GM18526 (cell line): ENCODE measurements around the gene JPH3.

ENCODE experiments used
- POLR2A ChIP-seq: IDR thresholded peaks from 3 replicates; pipeline ENCODE4 v1.6.1; 2011; ENCODE audit not compliant: insufficient read length; ENCODE audit errors: extremely low read depth

JPH3 gene

DNA sequence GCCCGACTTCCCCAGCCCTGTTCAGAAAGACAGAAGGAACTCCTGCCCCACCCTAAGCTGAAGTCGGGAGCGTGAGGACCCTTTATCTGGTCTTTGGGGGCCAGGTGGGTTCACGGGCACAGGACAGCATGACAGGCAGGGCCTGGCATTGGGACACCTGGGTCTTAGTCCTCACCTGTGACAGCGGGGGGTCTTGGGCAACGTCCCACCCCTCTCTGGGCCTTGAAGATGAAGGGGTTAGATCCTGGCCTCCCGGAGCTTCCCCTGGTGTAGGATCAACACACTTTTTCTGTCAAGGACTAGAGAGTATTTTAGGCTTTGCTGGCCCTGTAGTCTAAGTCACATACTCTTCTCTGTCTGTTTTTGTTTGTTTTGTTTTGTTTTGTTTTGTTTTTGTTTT is 65.1 kb downstream of the JPH3 start:
- no peak for TF ChIP-seq POLR2A

DNA sequence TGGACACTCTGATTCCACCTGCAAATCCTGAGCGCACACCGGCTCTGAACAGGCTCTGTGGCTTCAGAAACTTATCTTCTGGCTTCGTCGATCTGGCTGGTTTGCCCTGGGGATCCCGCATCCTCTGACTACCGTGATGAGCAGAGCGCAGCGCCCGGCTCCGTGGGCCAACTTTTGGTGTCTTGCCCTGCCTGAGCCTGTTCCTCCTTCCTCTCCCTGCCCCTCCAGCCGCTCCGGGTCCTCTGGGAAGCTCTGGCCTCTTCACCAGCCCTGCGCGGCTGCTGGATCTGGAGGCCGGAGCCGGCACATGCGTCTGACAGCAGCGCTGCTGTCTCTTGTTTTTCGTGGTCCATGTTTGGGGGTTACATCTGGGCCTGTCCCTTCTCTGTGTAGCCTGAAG is 65.6 kb downstream of the JPH3 start:
- no peak for TF ChIP-seq POLR2A

DNA sequence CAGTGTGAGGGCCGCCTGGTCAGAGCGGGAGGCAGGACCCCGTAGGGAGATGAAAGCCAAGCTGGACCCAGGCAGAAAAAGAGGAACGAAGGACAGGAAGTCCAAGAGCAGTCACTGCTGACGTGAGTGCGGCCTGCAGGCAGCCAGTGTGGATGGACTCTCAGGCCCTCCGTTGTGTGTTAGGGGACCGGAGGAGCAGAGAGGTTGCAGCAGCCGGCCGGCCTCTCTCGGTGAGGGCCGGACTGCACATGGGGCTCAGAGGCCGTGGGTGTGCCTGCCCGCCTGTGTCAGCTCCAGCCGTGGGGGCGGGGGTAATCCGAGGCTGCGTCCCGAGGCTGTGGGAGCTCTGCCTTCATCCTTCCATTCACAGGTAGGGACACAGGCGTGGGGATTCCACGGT is 67.4 kb downstream of the JPH3 start:
- TF ChIP-seq POLR2A: no peak

DNA sequence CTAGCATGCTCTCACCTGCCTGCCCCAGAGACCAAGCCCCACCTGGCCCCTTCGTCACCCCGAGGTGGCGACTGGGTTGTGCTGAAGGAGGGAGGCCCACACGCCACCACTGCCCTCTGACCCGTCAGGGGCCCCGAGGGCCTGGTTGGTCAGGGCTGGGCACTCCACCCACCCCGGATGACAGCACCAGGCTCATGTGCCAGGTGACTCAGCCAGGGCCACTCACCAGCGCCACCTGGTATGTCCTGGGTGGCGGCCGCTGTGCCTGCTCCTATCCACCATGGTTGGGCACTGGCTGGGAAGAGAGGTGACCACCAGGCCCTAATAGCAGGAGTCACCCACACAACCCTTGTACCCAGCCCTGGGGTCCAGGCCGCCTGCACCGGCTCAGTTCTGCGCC is 68.9 kb downstream of the JPH3 start:
- no peak for TF ChIP-seq POLR2A

DNA sequence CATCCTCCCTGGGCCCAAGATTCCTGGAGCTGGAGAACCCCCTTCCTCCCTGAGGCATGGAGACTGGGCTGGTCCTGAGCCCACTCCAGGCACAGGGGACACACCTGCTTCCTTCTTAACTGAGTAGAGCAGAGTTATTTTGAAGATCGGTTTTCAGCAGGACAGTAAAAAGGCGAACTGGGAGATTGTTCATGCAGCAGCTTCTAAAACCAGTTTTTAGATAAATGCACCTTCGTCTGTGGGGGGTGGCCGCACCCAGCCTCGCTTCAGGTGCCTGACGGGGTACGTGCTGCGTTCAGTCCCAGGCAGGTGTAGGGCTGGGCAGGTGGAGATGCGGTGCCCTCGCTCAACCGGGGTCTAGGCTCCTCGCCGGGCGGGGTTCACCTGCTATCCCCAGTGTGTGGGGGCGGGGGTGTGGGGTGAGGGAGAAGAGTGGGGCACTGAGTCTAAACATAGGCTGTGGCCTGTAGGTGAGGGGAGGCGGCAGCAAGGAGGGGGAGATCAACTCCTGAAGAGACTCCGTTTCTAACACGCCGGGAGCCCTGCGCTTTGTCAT is 69.5 kb downstream of the JPH3 start:
- TF ChIP-seq POLR2A: no peak

DNA sequence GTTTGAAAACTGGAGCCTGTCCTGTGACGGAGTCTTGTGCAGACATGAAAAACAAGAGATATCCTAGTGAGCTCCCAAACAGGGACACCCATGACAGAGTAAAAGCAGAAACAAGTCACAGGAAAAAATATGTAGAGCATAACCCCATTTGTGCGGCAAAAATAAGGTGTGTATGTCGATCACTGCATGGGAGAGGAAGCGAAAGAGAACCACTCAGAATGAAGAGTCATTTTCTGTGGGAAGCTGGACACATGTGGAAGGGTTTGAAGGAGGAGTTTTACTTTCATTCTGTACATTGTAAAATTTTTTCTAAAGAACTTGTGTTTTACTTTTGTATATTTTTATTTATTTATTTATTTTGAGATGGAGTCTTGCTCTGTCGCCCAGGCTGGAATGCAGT is 72.1 kb downstream of the JPH3 start:
- TF ChIP-seq POLR2A: no peak

DNA sequence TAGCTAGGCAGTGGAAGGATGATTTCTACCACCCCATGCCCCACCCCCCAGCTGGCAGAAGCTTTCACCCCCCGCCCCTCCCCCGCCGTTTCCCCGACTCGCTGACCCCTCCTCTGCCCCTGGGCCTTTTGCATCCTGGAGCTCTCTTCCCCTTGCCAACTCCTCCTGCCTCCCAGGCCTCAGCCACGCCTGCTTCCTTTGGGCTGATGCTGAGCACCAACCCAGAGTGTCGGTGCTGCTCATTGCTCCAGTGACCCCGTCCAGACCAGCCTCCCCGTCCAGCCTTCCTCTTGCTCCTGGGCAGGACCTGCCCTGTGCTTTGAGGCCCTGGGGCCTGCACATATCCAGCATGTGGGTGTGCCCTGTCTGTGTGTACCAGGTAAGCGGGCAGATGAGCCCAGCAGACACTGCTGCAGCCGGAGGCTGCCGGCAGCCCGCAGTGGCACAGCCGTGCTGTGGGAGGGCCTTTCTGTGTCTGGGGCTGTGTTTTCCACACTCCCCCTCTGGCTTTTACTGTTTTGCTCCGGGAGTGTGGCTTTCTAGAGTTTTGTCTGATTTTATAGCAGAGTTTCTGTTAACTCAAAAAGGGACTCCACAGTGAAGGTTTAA is 72.9 kb downstream of the JPH3 start:
- TF ChIP-seq POLR2A: no peak

DNA sequence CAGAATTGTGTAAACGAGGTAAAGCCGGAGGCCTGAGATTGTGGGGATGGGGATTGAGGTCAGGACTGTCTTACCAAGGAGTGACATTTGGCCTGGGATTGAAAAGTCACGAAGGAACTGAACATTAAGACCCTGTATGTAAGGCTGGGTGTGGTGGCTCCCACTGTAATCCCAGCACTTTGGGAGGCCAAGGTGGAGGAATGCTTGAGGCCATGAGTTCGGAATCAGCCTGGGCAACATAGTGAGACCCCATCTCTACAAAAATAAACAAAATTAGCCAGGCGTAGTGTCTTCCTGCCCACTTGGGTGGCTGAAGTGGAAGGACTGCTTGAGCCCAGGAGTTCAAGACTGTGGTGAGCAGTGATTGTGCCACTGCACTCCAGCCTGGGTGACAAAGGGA is 75.5 kb downstream of the JPH3 start:
- no peak for TF ChIP-seq POLR2A

DNA sequence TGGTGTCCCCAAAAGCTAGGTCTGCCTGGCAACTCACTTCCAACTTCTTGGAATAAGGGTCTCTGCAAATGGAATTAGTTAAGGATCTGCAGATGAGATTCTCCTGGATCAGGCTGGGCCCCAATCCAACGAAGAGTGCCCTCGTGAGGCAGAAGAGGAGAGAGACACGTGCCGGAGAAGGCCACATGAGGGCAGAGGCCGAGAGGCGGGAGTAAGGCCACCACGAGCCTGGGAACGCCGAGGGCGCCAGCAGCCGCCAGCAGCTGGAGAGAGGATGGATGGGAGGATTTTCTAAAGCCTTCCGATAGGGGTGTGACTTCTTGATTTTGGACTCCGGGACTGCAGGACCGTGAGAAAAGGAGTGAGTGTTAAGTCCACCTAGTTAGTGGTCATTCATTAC is 76.3 kb downstream of the JPH3 start:
- TF ChIP-seq POLR2A: no peak

DNA sequence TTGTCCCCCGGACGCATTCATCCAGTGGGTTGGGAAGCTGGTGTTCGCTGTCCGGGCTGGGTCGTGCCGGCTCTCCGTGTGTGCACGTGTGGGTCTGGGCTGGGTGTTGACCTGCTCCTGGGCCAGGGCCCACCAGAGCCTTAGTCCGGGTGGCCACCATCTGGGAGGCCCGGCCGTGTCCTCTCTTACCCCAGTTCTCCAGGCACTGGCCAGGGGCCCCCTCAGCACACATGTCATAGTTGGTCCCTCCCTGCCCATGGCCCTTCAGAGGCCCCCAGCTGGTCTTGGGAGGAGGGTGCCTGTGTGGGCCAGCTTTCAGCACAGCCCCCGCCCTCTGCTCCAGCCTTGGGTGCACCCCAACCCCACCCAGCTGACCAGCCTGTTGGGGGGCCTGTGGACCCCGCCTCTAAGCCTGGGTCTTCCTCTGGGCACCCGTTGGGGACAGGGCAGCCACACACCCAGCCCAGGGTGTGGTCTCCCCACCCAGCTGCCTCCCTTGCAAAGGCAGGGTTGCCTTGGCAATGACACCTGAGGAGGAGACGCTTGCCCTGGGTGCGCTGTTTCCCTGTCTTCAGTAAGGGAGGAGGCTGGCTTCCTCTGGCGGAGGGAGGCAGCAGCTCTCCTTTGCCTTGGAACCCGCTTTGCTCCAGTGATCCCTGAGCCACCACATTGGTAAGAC is 77.4 kb downstream of the JPH3 start:
- TF ChIP-seq POLR2A: no peak

DNA sequence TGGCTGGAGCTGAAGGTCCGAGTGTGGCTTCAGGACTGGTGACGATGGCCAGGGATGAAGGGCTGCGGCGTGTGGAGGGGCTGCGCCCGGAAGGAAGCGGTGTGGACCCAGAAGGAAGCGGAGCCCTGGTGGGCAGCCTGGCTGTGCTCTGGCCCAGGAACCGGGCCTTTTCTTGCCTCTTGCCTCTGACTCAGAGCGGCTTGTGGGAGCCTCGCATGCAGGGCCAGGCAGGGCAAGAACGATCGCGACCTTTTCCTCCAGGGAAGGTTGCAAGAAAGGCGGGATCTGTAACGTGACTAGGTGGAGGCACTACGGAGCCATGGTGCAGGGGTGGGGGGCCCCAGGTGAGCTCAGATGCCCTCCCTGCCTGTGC is 78.0 kb downstream of the JPH3 start:
- TF ChIP-seq POLR2A: no peak

DNA sequence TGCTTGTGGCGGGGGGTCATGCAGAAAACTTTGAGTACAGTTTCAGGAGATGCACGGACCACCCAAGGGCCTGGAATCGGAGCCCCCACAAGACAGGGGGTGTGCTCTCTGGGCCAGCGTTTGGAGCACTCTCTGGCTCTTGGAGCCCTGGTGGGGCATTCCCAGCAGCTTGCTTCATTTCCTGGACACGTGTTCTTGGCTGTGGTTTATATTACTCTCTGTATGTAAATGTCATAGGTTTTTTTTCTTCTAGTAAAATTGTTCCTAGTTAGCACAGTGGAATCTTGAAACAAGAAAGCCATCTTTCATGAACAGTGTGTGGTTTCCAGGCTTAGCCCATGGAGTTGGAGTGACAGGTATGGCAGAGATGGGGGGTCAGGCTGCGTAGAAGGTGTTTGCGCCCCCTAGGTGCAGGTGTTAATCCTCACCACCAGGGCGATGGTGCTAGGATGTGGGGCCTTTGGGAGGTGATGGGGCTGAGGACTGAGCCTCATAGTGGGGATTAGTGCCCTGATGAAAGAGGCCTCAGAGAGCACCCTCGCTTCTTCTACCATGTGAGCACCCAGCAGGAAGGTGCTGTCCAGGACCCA is 79.8 kb downstream of the JPH3 start:
- no peak for TF ChIP-seq POLR2A

DNA sequence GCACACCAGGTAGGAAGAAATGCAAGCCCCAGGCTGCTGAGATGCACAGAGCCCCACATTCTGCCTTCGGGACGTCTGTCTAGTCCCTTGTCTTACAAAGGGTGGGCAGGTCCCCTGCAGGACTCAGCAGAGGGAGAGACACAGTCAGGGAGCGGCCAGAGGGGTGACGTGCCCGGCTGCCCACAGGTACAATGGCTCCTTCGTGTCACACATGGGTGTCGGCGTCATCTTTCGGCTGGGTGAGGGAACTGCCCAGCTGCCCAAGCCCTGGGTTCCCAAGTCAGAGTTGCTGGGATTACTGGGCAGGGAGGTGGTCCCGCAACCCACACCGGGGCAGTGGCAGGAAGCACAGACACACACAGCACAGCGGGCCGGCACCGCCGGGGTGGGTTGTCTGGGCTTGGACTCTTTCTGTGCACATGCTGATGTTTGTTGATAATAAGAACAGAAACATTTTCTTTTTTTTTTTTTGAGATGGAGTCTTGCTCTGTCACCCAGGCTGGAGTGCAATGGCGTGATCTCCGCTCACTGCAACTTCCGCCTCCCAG is 80.6 kb downstream of the JPH3 start:
- TF ChIP-seq POLR2A: no peak

DNA sequence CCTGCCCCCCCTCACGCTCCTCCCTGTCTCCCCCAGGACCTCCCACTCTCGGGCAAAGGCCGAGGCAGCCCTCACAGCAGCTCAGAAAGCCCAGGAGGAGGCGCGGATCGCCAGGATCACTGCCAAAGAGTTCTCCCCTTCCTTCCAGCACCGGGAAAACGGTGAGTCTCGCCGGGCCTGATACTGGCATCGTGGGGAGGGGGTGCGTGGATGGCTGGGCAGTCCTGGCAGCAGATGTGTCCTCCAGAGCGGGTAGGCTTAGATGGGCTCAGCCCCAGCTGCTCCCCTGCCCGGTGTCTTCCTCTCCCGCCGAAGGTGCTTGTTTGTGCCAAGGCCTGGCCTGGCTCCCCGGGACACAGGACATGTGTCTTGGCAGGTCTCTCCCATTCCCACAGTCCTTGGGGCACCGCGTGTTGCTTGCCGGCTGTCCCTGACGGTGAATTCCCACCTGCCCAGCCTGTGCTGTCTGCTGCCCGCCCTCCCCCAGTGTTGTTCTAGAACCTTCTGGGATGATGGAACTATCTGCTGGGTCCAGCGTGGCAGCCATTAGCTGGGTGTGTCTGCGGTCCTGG is 81.9 kb downstream of the JPH3 start:
- TF ChIP-seq POLR2A: no peak

DNA sequence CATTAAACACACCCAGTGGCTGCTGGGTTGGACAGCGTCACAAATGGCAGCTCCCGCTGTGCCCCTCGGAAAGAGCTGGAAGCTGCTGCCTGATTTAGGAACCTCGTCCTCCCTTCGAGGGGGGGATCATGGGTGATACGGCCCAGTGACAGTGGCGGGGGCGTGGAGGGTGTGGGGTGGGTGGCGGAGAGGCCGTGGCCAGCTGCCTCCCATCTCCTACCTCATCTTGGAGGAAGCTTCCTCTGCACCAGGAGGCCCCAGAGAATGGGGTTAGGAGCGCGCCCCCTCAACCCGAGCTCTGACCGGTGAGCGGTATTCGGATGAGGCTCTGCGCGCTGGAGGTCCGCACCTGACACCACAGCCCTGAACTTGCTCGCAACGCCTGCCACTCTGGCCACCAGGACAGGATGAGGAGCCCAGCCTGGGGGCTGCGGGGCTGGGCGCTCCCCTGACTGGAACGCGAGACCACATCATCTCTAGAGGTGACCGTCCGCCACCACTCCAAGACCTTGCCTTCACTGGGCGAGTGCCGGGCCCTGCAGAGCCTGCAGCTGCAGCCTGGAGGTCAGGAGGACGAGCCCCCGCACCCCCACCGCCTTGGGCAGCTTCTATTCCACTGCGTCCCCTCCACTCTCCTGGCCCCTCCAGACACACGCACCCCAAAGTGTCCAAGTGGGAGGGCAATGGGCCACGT is 82.5 kb downstream of the JPH3 start:
- no peak for TF ChIP-seq POLR2A
